HFFc6 (cell line): Measurements from ENCODE around the gene PRDM16. TPM values are rescaled to one million over a fixed set of nuclear protein-coding genes. Genes with fewer than 3 reads are reported as not detected.

Experiments
- DNase-seq: peaks from one replicate; pipeline ENCODE4 v3.0.0-alpha.2; 2018
- H3K27ac Mint-ChIP-seq: 2 replicates; pipeline ENCODE4 v1.8.0; 2020; ENCODE audit warnings: mild to moderate bottlenecking, mixed read lengths
- H3K27me3 Mint-ChIP-seq: 2 replicates; pipeline ENCODE4 v1.8.0; 2021; ENCODE audit warnings: mild to moderate bottlenecking, moderate library complexity, mixed read lengths; ENCODE audit not compliant: insufficient read depth
- H3K36me3 Mint-ChIP-seq: 2 replicates; pipeline ENCODE4 v1.8.0; 2021; ENCODE audit warnings: low read depth, mixed read lengths
- H3K4me1 Mint-ChIP-seq: 2 replicates; pipeline ENCODE4 v1.8.0; 2020; ENCODE audit warnings: low read depth, mixed read lengths
- H3K4me3 Mint-ChIP-seq: 2 replicates; pipeline ENCODE4 v1.8.0; 2020; ENCODE audit warnings: mild to moderate bottlenecking, moderate library complexity, mixed read lengths
- H3K9me3 Mint-ChIP-seq: 2 replicates; pipeline ENCODE4 v1.8.0; 2020; ENCODE audit warnings: mild to moderate bottlenecking, mixed read lengths
- CTCF ChIP-seq: fragments of 200-600 bp; sonication (generic); IDR thresholded peaks from 2 replicates; pipeline ENCODE4 v1.5.0; 2021; ENCODE audit warnings: antibody characterized with exemption, mild to moderate bottlenecking
- total RNA-seq, 6 experiments: library from RNA; stranded (reverse); fragmentation: NEBNext Ultra II Directional; extraction: Animal tissue kit (Norgen Biotek cat#: 25700); gene quantifications; 2 replicates in 1 of 6; 3 replicates in 5 of 6; pipeline ENCODE4 v1.2.3, GENCODE V29; 2021

The PRDM16 gene
- total RNA-seq, 6 experiments from 2014 or later, result not detected

GRCh38 chr1:3474421-3474820 is 405.4 kb downstream of the PRDM16 start:
- no peak overlapping the region for H3K4me3 Mint-ChIP-seq
- TF ChIP-seq CTCF, result no peak
- H3K4me1 Mint-ChIP-seq, result peaks cover 21% of the 10 kb centered on the region
- no peaks in the 10 kb centered on the region for H3K36me3 Mint-ChIP-seq
- H3K27me3 Mint-ChIP-seq, result no peaks in the 10 kb centered on the region; the same call in 1 of the 2 replicates
- DNase-seq, result no peak
- H3K9me3 Mint-ChIP-seq, result no peaks in the 10 kb centered on the region
- no peak overlapping the region for H3K27ac Mint-ChIP-seq

GRCh38 chr1:3475839-3476573 is 407.0 kb downstream of the PRDM16 start:
- DNase-seq, result no peak
- H3K27ac Mint-ChIP-seq, result no peak overlapping the region
- no peak overlapping the region for H3K4me3 Mint-ChIP-seq
- no peaks in the 10 kb centered on the region; the same call in 1 of the 2 replicates for H3K27me3 Mint-ChIP-seq
- H3K36me3 Mint-ChIP-seq, result no peaks in the 10 kb centered on the region
- peaks cover 14% of the 10 kb centered on the region for H3K4me1 Mint-ChIP-seq
- H3K9me3 Mint-ChIP-seq, result no peaks in the 10 kb centered on the region
- no peak for TF ChIP-seq CTCF

GRCh38 chr1:3476666-3477065 is 407.7 kb downstream of the PRDM16 start:
- H3K36me3 Mint-ChIP-seq, result no peaks in the 10 kb centered on the region
- no peak for TF ChIP-seq CTCF
- no peaks in the 10 kb centered on the region for H3K9me3 Mint-ChIP-seq
- H3K27ac Mint-ChIP-seq, result no peak overlapping the region
- no peaks in the 10 kb centered on the region; the same call in 1 of the 2 replicates for H3K27me3 Mint-ChIP-seq
- peaks cover 12% of the 10 kb centered on the region for H3K4me1 Mint-ChIP-seq
- H3K4me3 Mint-ChIP-seq, result no peak overlapping the region
- DNase-seq, result no peak

- TF ChIP-seq CTCF, result no peak
- H3K27me3 Mint-ChIP-seq, result no peaks in the 10 kb centered on the region; the same call in 1 of the 2 replicates
- no peak overlapping the region for H3K27ac Mint-ChIP-seq
Observed at GRCh38 chr1:3477241-3477995, 408.4 kb downstream of the PRDM16 start.

GRCh38 chr1:3478187-3478586 is 409.2 kb downstream of the PRDM16 start:
- Mint-ChIP-seq H3K9me3 (no peaks in the 10 kb centered on the region), H3K36me3 (no peaks in the 10 kb centered on the region), H3K4me3 (no peak overlapping the region), H3K27ac (no peak overlapping the region), H3K4me1 (peaks cover 9% of the 10 kb centered on the region), H3K27me3 (peaks cover 2% of the 10 kb centered on the region; the same call in 1 of the 2 replicates)
- DNase-seq, result no peak
- TF ChIP-seq CTCF, result no peak

More at GRCh38 chr1:3477241-3477995, 408.4 kb downstream of the PRDM16 start:
- Mint-ChIP-seq H3K4me3 (no peak overlapping the region), H3K9me3 (no peaks in the 10 kb centered on the region), H3K36me3 (no peaks in the 10 kb centered on the region), H3K4me1 (peaks cover 10% of the 10 kb centered on the region)
- DNase-seq, result no peak
